ENCODE data around the gene BIN2.

DNA sequence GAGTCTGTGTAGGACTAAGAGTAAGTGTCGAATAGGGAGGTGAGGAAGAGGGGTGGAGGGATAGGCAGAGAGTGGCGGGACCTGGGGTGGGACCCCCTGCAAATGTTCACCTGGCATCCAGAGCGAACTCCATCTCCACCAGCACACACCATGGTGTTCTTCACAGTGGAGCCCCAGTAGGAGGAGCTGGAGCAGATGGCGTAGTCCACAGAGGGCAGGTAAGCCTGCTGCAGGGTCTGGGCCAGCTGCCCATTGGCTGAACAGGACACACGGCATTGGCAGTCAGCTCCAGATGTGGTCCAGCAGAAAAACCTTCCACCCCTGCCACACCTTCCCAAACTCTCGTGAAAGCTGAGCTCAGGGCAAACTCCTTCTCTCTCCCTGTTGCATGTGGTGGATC is 15.8 kb upstream of the BIN2 start:
- no peak for TF ChIP-seq GATA2 (IDR thresholded peaks at IDR 0.05; ENCODE audit: low read depth, low read length)
- no peak for TF ChIP-seq GATA3 (IDR thresholded peaks at IDR 0.05; ENCODE audit: low read depth, low read length)
